Endothelial cell of umbilical vein (primary cell): Measurements from ENCODE around the gene NMT1.

Experiments used
- EZH2 ChIP-seq: IDR thresholded peaks from 2 replicates; pipeline ENCODE4 v1.6.1; 2012; ENCODE audit warnings: borderline replicate concordance, low read depth, mild to moderate bottlenecking, moderate library complexity, low read length, inconsistent platforms; ENCODE audit not compliant: severe bottlenecking
- JUN ChIP-seq: IDR thresholded peaks from 2 replicates; pipeline ENCODE4 v1.6.1; 2011; ENCODE audit warnings: borderline replicate concordance, low read depth; ENCODE audit not compliant: insufficient read length, insufficient read depth
- POLR2A ChIP-seq: IDR thresholded peaks from 2 replicates; pipeline ENCODE4 v1.6.1; 2012; ENCODE audit warnings: low read depth, mild to moderate bottlenecking, control low read depth, low read length
- POLR2AphosphoS5 ChIP-seq: IDR thresholded peaks from 2 replicates; pipeline ENCODE4 v1.6.1; 2012; ENCODE audit warnings: low read depth, mild to moderate bottlenecking, control low read depth, low read length, moderate library complexity; ENCODE audit not compliant: insufficient read depth
- TF ChIP-seq, protein P1 (sequence below), 2 donors: IDR thresholded peaks; 1 replicate in 1 of 2; 2 replicates in 1 of 2; pipeline ENCODE4 v1.5.1; 2011; ENCODE audit warnings: low read length in 2 of 2, mild to moderate bottlenecking in 2 of 2, moderate library complexity in 2 of 2, control low read depth in 1 of 2, inconsistent platforms in 1 of 2, low read depth in 1 of 2; ENCODE audit not compliant: insufficient read depth in 1 of 2; ENCODE audit errors: extremely low read depth in 1 of 2
- TF ChIP-seq, protein P2 (sequence below): IDR thresholded peaks from 2 replicates; pipeline ENCODE4 v1.6.1; 2011; ENCODE audit not compliant: insufficient read depth, insufficient read length

DNA sequence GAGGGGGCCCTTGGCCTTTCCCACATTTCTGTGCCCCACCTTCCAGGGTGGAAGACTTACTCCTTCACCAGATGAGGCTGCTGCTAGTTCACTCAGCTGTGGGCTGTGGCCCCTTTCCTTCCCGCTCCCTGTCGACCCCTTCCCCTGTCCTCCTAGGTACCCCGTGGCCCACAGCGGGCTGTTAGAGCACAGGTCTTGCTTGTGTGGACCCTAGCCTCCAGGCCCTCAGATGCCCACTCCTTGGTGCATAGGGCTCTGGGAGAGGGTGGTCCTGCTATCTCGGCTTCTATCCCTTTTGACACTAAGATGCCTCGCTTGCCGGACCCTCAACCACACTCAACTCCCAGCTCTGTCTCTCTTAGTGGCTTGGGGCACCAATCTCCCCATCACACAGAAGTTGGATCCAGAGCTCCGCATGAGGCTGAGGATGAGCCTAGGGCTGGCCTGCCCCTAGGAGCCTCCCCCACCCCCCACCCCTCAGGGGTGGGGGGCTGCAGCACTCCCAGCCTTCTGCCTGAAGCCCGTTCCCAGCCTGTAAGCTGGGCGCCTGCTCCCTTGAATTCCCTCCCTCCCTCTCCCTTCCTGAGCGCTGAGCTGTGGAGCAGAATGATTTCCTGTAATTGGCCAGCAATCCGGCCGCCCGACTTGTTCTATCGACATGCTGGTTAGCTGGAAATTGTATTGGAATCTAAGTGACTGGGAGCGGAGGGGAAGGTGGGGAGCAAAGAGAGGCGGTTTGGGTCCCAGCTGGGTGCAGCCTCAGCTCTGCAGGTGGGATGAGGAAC lies 40.6 kb upstream of the NMT1 start:
- no peak for TF ChIP-seq POLR2A
- TF ChIP-seq, protein P1, sequence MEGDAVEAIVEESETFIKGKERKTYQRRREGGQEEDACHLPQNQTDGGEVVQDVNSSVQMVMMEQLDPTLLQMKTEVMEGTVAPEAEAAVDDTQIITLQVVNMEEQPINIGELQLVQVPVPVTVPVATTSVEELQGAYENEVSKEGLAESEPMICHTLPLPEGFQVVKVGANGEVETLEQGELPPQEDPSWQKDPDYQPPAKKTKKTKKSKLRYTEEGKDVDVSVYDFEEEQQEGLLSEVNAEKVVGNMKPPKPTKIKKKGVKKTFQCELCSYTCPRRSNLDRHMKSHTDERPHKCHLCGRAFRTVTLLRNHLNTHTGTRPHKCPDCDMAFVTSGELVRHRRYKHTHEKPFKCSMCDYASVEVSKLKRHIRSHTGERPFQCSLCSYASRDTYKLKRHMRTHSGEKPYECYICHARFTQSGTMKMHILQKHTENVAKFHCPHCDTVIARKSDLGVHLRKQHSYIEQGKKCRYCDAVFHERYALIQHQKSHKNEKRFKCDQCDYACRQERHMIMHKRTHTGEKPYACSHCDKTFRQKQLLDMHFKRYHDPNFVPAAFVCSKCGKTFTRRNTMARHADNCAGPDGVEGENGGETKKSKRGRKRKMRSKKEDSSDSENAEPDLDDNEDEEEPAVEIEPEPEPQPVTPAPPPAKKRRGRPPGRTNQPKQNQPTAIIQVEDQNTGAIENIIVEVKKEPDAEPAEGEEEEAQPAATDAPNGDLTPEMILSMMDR (IDR thresholded peaks at IDR 0.05; ENCODE audit: extremely low read depth in 1 of 2, insufficient read depth in 1 of 2, low read depth in 1 of 2, low read length in 2 of 2): no peak
- no peak for TF ChIP-seq POLR2AphosphoS5
- TF ChIP-seq EZH2: no peak
- TF ChIP-seq, protein P2, sequence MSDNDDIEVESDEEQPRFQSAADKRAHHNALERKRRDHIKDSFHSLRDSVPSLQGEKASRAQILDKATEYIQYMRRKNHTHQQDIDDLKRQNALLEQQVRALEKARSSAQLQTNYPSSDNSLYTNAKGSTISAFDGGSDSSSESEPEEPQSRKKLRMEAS: no peak
- TF ChIP-seq JUN: no peak
